Activated naive CD8-positive, alpha-beta T cell (primary cell): ENCODE data around the gene PTBP1.
"Not testable (repeated sequence)": the region's sequence is repeated elsewhere in the genome, so short reads cannot be mapped to it uniquely, and the experiment has no call there.

ENCODE experiments used
- H3K27ac Mint-ChIP-seq: one replicate; pipeline ENCODE4 v1.8.0; 2021; ENCODE audit warnings: mixed read lengths
- H3K27me3 Mint-ChIP-seq: one replicate; pipeline ENCODE4 v1.8.0; 2021; ENCODE audit warnings: mixed read lengths
- H3K36me3 Mint-ChIP-seq: one replicate; pipeline ENCODE4 v1.8.0; 2021; ENCODE audit warnings: mixed read lengths
- H3K4me1 Mint-ChIP-seq: one replicate; pipeline ENCODE4 v1.8.0; 2021; ENCODE audit warnings: low read depth, mixed read lengths
- H3K4me3 Mint-ChIP-seq: one replicate; pipeline ENCODE4 v1.8.0; 2021; ENCODE audit warnings: mild to moderate bottlenecking, mixed read lengths
- H3K9me3 Mint-ChIP-seq: one replicate; pipeline ENCODE4 v1.8.0; 2021; ENCODE audit warnings: low read depth, mixed read lengths

PTBP1 gene

DNA sequence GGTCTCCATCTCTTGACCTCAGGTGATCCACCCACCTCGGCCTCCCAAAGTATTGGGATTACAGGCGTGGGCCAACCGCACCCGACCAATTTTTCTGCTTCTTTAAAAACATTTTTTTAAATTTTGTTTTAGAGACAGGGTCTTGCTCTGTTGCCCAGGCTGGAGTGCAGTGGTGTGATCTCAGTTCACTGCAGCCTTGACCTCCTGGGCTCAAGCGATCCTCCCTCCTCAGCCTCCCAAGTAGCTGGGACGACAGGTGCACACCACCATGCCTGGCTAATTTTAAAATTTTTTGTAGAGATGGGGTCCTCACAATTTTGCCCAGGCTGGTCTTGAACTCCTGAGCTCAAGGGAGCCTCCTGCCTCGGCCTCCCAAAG is 45.5 kb downstream of the PTBP1 start:
- H3K36me3 Mint-ChIP-seq, H3K9me3 Mint-ChIP-seq, H3K4me3 Mint-ChIP-seq, H3K27ac Mint-ChIP-seq, H3K4me1 Mint-ChIP-seq: not testable (repeated sequence)
- peaks cover 18% of the 10 kb centered on the region for H3K27me3 Mint-ChIP-seq

- Mint-ChIP-seq H3K36me3 (no peaks in the 10 kb centered on the region), H3K27ac (no peak overlapping the region), H3K4me1 (peaks cover 6% of the 10 kb centered on the region), H3K9me3 (no peaks in the 10 kb centered on the region), H3K4me3 (no peak overlapping the region), H3K27me3 (peaks cover 18% of the 10 kb centered on the region)
Observed at GRCh38 chr19:843180-843835, 46.1 kb downstream of the PTBP1 start.

DNA sequence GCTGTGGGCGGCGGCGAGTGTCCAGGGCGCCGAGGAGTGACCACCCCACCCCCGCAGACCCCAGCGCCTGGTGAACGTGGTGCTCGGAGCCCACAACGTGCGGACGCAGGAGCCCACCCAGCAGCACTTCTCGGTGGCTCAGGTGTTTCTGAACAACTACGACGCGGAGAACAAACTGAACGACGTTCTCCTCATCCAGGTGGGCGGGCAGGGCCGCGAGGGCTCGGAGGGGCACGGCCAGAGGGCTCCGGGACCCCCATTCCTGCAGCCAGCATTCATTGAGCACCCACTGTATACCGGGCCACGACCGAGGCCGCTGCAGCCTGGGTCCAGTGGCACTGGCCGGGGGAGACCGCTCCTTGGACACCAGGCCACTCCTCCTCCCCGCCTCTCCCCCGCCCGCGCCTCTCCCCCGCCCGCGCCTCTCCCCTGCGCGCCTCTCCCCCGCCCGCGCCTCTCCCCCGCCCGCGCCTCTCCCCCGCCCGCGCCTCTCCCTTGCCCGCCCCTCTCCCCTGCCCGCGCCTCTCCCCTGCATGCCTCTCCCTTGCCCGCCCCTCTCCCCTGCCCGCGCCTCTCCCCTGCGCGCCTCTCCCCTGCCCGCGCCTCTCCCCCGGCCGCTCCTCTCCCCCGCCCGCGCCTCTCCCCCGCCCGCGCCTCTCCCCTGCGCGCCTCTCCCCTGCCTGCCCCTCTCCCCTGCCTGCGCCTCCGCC is 46.7 kb downstream of the PTBP1 start:
- Mint-ChIP-seq H3K4me1 (peaks cover 6% of the 10 kb centered on the region), H3K36me3 (no peaks in the 10 kb centered on the region), H3K27me3 (peaks cover 18% of the 10 kb centered on the region), H3K27ac (no peak overlapping the region), H3K4me3 (no peak overlapping the region), H3K9me3 (no peaks in the 10 kb centered on the region)

DNA sequence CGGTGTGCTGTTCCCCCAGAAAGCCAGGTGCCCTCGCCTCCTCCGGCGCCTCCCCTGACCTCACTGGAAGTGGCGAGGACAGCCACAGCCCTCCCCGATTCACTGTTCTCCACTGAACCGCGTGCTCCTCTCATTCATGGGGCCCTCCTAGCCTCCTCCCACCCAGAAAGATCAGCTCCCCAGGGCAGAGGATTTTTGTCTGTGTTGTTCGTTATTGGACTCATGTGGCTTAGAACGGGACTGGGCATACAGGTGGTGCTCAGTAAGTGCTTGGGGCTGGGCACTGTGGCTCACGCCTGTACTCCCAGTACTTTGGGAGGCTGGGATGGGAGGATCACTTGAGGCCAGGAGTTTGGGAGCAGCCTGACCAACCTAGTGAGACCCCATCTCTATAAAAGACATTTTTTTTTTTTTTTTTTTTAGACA is 47.3 kb downstream of the PTBP1 start:
- Mint-ChIP-seq H3K4me1 (peaks cover 6% of the 10 kb centered on the region), H3K27ac (no peak overlapping the region), H3K36me3 (no peaks in the 10 kb centered on the region), H3K27me3 (peaks cover 18% of the 10 kb centered on the region), H3K4me3 (no peak overlapping the region), H3K9me3 (no peaks in the 10 kb centered on the region)

GRCh38 chr19:845707-846521 is 48.7 kb downstream of the PTBP1 start:
- Mint-ChIP-seq H3K36me3 (no peaks in the 10 kb centered on the region), H3K4me1 (peaks cover 6% of the 10 kb centered on the region), H3K9me3 (no peaks in the 10 kb centered on the region), H3K27ac (no peak overlapping the region), H3K4me3 (no peak overlapping the region), H3K27me3 (peaks cover 18% of the 10 kb centered on the region)

DNA sequence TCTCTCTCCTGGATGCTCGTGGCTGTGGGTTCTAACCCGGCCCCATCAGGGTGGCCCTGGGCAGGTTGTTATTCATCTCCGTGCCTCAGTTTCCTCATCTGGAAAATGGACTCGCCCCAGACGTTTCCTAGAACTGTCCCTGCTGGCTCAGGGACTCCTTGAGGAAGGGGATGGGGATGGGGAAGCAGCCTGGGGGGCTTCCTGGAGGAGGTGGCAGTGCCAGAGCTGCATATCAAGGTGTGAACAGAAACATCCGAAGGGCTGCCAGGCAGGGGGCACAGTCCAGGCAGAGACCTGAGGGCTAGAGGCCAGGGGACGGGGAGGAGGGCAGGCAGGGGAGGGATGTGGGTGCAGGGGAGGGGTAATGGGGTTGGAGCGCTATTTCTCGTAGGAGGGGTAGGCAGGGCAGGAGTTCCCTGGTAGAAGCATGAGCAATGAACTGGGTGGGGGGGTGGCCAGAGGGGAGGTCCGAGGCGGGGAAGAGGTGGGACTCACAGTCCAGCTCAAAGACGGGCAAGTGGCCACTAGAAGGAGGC is 51.2 kb downstream of the PTBP1 start:
- H3K4me1 Mint-ChIP-seq, result peaks cover 3% of the 10 kb centered on the region
- H3K4me3 Mint-ChIP-seq, result no peak overlapping the region
- no peak overlapping the region for H3K27ac Mint-ChIP-seq
- peaks cover 14% of the 10 kb centered on the region for H3K27me3 Mint-ChIP-seq
- H3K9me3 Mint-ChIP-seq, result no peaks in the 10 kb centered on the region
- H3K36me3 Mint-ChIP-seq, result no peaks in the 10 kb centered on the region

- H3K27ac Mint-ChIP-seq, H3K4me1 Mint-ChIP-seq, H3K9me3 Mint-ChIP-seq, H3K36me3 Mint-ChIP-seq, H3K4me3 Mint-ChIP-seq: not testable (repeated sequence)
- H3K27me3 Mint-ChIP-seq, result peaks cover 14% of the 10 kb centered on the region
Observed at GRCh38 chr19:849195-849594, 51.9 kb downstream of the PTBP1 start.

DNA sequence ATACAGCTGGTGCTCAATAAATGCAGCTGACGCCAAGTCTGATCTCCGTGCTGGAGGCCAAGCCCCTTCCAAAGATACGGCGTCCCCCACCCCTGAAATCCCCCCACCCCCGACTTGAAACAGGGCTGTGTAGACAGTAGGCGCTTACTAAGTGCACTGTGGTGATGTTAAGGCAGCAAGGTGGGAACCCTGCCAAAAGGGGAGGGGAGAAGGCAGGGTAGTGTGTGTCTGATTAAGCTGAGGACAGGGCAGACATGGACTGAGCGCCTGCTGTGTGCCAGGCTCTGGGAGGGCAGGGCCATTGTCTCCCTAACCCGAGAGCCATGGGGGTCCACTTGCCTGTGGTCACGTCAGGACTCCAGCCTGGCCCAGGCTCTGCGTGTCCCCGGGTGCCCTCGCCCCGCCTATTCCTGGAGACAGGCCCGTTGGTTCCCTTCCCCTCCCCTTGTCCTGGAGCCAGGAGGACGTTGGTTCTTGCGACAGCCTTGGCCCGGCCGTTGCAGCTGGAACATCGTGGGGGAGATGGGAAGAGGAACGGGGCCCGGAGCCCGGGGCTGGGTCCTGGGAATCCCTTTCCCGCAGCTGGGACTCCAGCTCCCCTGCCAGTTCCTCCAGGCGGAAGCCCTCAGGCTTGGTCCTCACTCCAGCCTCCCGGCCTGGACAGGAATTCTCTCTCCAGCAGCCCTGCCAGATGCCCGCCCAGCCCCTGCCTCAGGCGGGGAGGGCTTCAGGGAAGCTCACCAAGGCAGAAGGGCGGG is 53.1 kb downstream of the PTBP1 start:
- no peaks in the 10 kb centered on the region for H3K9me3 Mint-ChIP-seq
- no peak overlapping the region for H3K27ac Mint-ChIP-seq
- no peaks in the 10 kb centered on the region for H3K36me3 Mint-ChIP-seq
- no peaks in the 10 kb centered on the region for H3K4me1 Mint-ChIP-seq
- H3K27me3 Mint-ChIP-seq, result peaks cover 8% of the 10 kb centered on the region
- H3K4me3 Mint-ChIP-seq, result no peak overlapping the region

- Mint-ChIP-seq H3K4me3 (no peak overlapping the region), H3K27ac (no peak overlapping the region), H3K4me1 (no peaks in the 10 kb centered on the region), H3K27me3 (peaks cover 5% of the 10 kb centered on the region), H3K36me3 (no peaks in the 10 kb centered on the region), H3K9me3 (no peaks in the 10 kb centered on the region)
Observed at GRCh38 chr19:850979-851335, 53.7 kb downstream of the PTBP1 start.

- H3K4me3 Mint-ChIP-seq, result no peak within 1 kb of the TSS
Observed at GRCh38 chr19:852136-853013, 55.1 kb downstream of the PTBP1 start, which contains the start of gene ELANE. ELANE (plus strand) TSS chr19:852303; CDS start chr19:852329, 26 bp downstream.

GRCh38 chr19:853014-853585 is 55.8 kb downstream of the PTBP1 start:
- H3K27me3 Mint-ChIP-seq, result no peaks in the 10 kb centered on the region
- no peak overlapping the region for H3K4me3 Mint-ChIP-seq
- no peaks in the 10 kb centered on the region for H3K4me1 Mint-ChIP-seq
- H3K9me3 Mint-ChIP-seq, result no peaks in the 10 kb centered on the region
- H3K36me3 Mint-ChIP-seq, result no peaks in the 10 kb centered on the region
- no peak overlapping the region for H3K27ac Mint-ChIP-seq

More at GRCh38 chr19:852136-853013, 55.1 kb downstream of the PTBP1 start, which contains the start of gene ELANE:
- Mint-ChIP-seq H3K4me1 (no peaks in the 10 kb centered on the region), H3K36me3 (no peaks in the 10 kb centered on the region), H3K9me3 (no peaks in the 10 kb centered on the region), H3K27me3 (peaks cover under 1% of the 10 kb centered on the region), H3K27ac (no peak within 1 kb of the TSS)

DNA sequence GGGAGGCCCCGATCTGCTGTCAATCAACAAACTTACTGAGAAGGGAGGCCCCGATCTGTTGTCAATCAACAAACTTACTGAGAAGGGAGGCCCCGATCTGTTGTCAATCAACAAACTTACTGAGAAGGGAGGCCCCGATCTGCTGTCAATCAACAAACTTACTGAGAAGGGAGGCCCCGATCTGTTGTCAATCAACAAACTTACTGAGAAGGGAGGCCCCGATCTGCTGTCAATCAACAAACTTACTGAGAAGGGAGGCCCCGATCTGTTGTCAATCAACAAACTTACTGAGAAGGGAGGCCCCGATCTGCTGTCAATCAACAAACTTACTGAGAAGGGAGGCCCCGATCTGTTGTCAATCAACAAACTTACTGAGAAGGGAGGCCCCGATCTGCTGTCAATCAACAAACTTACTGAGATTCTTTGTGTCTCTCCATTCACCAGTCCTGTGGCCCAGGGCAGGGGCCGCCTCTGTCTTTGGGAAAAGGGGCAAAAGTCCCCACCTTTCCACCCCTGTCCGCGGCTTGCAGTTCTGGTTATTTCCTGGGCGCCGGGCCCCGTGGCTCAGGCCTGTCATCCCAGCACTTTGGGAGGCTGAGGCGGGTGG is 56.5 kb downstream of the PTBP1 start:
- H3K4me3 Mint-ChIP-seq, H3K36me3 Mint-ChIP-seq, H3K27me3 Mint-ChIP-seq, H3K27ac Mint-ChIP-seq, H3K9me3 Mint-ChIP-seq, H3K4me1 Mint-ChIP-seq: not testable (repeated sequence)

- Mint-ChIP-seq H3K27me3 (no peaks in the 10 kb centered on the region), H3K4me1 (no peaks in the 10 kb centered on the region), H3K4me3 (no peak overlapping the region), H3K9me3 (no peaks in the 10 kb centered on the region), H3K36me3 (no peaks in the 10 kb centered on the region), H3K27ac (no peak overlapping the region)
Observed at GRCh38 chr19:854549-854948, 57.3 kb downstream of the PTBP1 start.
